HL-60 (cell line): ENCODE measurements around the gene ADAM22.

Experiments used
- DNase-seq, 2 experiments: peaks; one replicate each; pipeline ENCODE4 v3.0.0-alpha.2; 2010 to 2020; ENCODE audit warnings: low read depth in 1 of 2, low spot score in 1 of 2
- H3K27ac ChIP-seq: fragments of 250-450 bp; sonication (Bioruptor Pico); replicated peaks from 2 replicates; pipeline ENCODE4 v1.5.1; 2020; ENCODE audit warnings: mild to moderate bottlenecking, moderate library complexity
- H3K27me3 ChIP-seq: fragments of 250-450 bp; sonication (Bioruptor Pico); 2 replicates; pipeline ENCODE4 v1.5.1; 2021; ENCODE audit warnings: mild to moderate bottlenecking, moderate library complexity; ENCODE audit not compliant: insufficient read depth, poor library complexity, severe bottlenecking
- H3K4me3 ChIP-seq: replicated peaks from 2 replicates; pipeline ENCODE4 v1.5.1; 2011; ENCODE audit warnings: mild to moderate bottlenecking, control low read depth, low read length; ENCODE audit not compliant: insufficient read depth
- CTCF ChIP-seq: IDR thresholded peaks from one replicate; pipeline ENCODE4 v1.5.1; 2011; ENCODE audit warnings: low read length, control low read depth, inconsistent platforms; ENCODE audit not compliant: insufficient read depth
- GABPA ChIP-seq: IDR thresholded peaks from 2 replicates; pipeline ENCODE4 v1.6.1; 2012; ENCODE audit warnings: low read depth
- POLR2AphosphoS5 ChIP-seq: IDR thresholded peaks from 2 replicates; pipeline ENCODE4 v1.6.1; 2012; ENCODE audit warnings: low read depth
- REST ChIP-seq: IDR thresholded peaks from 2 replicates; pipeline ENCODE4 v1.6.1; 2012; ENCODE audit warnings: low read depth; ENCODE audit not compliant: insufficient replicate concordance
- SPI1 ChIP-seq: IDR thresholded peaks from 2 replicates; pipeline ENCODE4 v1.6.1; 2012; ENCODE audit warnings: low read depth, mild to moderate bottlenecking, borderline replicate concordance

Gene ADAM22

GRCh38 chr7:87984088-87984487 lies 50.0 kb downstream of the ADAM22 start:
- H3K27ac ChIP-seq, result no peak overlapping the region
- H3K4me3 ChIP-seq, result no peak overlapping the region
- DNase-seq, result no peak
- H3K27me3 ChIP-seq, result no peaks in the 10 kb centered on the region
- TF ChIP-seq GABPA (no peak), REST (no peak), POLR2AphosphoS5 (no peak), SPI1 (no peak), CTCF (no peak)

- TF ChIP-seq REST, result no peak
- TF ChIP-seq CTCF, result no peak
- TF ChIP-seq SPI1, result no peak
- no peak for TF ChIP-seq POLR2AphosphoS5
- TF ChIP-seq GABPA, result no peak
- Histone ChIP-seq H3K27ac (no peak overlapping the region), H3K4me3 (no peak overlapping the region), H3K27me3 (no peaks in the 10 kb centered on the region)
- no peak for DNase-seq
Measured at GRCh38 chr7:87993269-87993668, 59.2 kb downstream of the ADAM22 start.

GRCh38 chr7:87999261-87999660 lies 65.2 kb downstream of the ADAM22 start:
- Histone ChIP-seq H3K4me3 (no peak overlapping the region), H3K27ac (no peak overlapping the region), H3K27me3 (no peaks in the 10 kb centered on the region)
- DNase-seq, result no peak
- TF ChIP-seq CTCF (no peak), GABPA (no peak), SPI1 (no peak), POLR2AphosphoS5 (no peak), REST (no peak)
